ENCODE data around the gene DNAH9. TPM values are rescaled to one million over a fixed set of nuclear protein-coding genes. Genes with fewer than 3 reads are reported as not detected.

Gene DNAH9
- total and polyA plus RNA-seq, 8 donors, result 0.28 to 18.3 (median 0.42) TPM; not detected in 2

- H3K27ac ChIP-seq, result no peak overlapping the region
- no peak for TF ChIP-seq POLR2AphosphoS5 (IDR thresholded peaks at IDR 0.05)
- TF ChIP-seq CTCF (IDR thresholded peaks at IDR 0.05), result no peak
- TF ChIP-seq POLR2A (IDR thresholded peaks at IDR 0.05), result no peak
- no peak for TF ChIP-seq EP300 (IDR thresholded peaks at IDR 0.05)
- no peak overlapping the region for H3K4me3 ChIP-seq
- H3K27me3 ChIP-seq, result peaks cover 0 to 10% (median 0%) of the 10 kb centered on the region in 3 donors
- 36 to 57% (median 37%) methylated on average over 9 to 10 of the region's 10 CpGs for WGBS, 5 donors
- H3K4me1 ChIP-seq, result no peaks in the 10 kb centered on the region
- no peaks in the 10 kb centered on the region for H3K36me3 ChIP-seq
- H3K9me3 ChIP-seq, result no peaks in the 10 kb centered on the region
- intact Hi-C loops (cut with DNase I; ENCODE audit: low total_unique reads), result no loop called here
- DNase-seq, result no peak
These were observed 30.1 kb downstream of the DNAH9 start for GRCh38 chr17:11628374-11628773.

- peaks cover 0 to 10% (median 0%) of the 10 kb centered on the region in 3 donors for H3K27me3 ChIP-seq
- TF ChIP-seq CTCF (IDR thresholded peaks at IDR 0.05), result no peak
- TF ChIP-seq POLR2A (IDR thresholded peaks at IDR 0.05), result no peak
- no peak for TF ChIP-seq POLR2AphosphoS5 (IDR thresholded peaks at IDR 0.05)
- no peak for TF ChIP-seq EP300 (IDR thresholded peaks at IDR 0.05)
- no peaks in the 10 kb centered on the region for H3K4me1 ChIP-seq
- no peak overlapping the region for H3K27ac ChIP-seq
- H3K9me3 ChIP-seq, result no peaks in the 10 kb centered on the region
- DNase-seq, result no peak
- 84 to 96% (median 91%) methylated on average over 3 of the region's 3 CpGs for WGBS, 5 donors
- H3K36me3 ChIP-seq, result no peaks in the 10 kb centered on the region
- intact Hi-C loops (cut with DNase I; ENCODE audit: low total_unique reads), result no loop called here
- H3K4me3 ChIP-seq, result no peak overlapping the region
These were observed 30.6 kb downstream of the DNAH9 start for GRCh38 chr17:11628831-11629230.

- Histone ChIP-seq H3K27me3 (no peaks in the 10 kb centered on the region), H3K9me3 (no peaks in the 10 kb centered on the region), H3K27ac (no peak overlapping the region), H3K4me3 (no peak overlapping the region), H3K36me3 (no peaks in the 10 kb centered on the region), H3K4me1 (no peaks in the 10 kb centered on the region)
- TF ChIP-seq CTCF (IDR thresholded peaks at IDR 0.05) (no peak), POLR2A (IDR thresholded peaks at IDR 0.05) (no peak), EP300 (IDR thresholded peaks at IDR 0.05) (no peak), POLR2AphosphoS5 (IDR thresholded peaks at IDR 0.05) (no peak)
- no peak for DNase-seq
- intact Hi-C loops (cut with DNase I; ENCODE audit: low total_unique reads), result no loop called here
- WGBS, 5 donors, result 67 to 78% (median 74%) methylated on average over 5 of the region's 5 CpGs
These were observed 38.5 kb downstream of the DNAH9 start for GRCh38 chr17:11636771-11637170.

DNA sequence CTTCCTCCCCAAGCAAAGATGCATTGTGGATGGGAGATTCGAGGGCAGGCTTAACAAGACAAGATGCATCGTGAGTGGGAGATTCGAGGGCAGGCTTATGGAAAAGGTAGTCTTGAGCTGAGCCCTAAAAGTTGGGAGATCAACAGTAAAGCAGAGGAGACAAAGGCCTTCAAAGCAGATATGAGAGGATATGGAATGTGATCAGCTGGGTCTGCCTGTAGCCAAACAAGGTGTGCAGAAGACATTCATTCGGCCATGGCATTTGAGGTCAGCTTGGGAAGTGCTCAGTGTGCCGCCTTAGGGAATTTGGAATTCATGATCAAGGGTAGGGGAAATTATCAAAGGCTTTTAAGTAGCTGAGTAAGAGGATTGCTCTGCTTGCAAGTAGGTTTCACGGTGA is 39.5 kb downstream of the DNAH9 start:
- no peak for DNase-seq
- no peaks in the 10 kb centered on the region for H3K27me3 ChIP-seq
- intact Hi-C loops (cut with DNase I; ENCODE audit: low total_unique reads), result no loop called here
- H3K27ac ChIP-seq, result no peak overlapping the region
- 77 to 91% (median 84%) methylated on average over 6 of the region's 6 CpGs for whole genome bisulfite sequencing, 5 donors
- H3K36me3 ChIP-seq, result no peaks in the 10 kb centered on the region
- TF ChIP-seq POLR2AphosphoS5 (IDR thresholded peaks at IDR 0.05) (no peak), CTCF (IDR thresholded peaks at IDR 0.05) (no peak), EP300 (IDR thresholded peaks at IDR 0.05) (no peak), POLR2A (IDR thresholded peaks at IDR 0.05) (no peak)
- H3K4me3 ChIP-seq, result no peak overlapping the region
- H3K9me3 ChIP-seq, result no peaks in the 10 kb centered on the region
- no peaks in the 10 kb centered on the region for H3K4me1 ChIP-seq
